Kidney (tissue), 14 donors: ENCODE results near the gene ABCA4. TPM values are rescaled to one million over a fixed set of nuclear protein-coding genes. Genes with fewer than 3 reads are reported as not detected.

Experiments used
- DNase-seq, 5 donors: peaks; one replicate each; pipeline ENCODE4 v3.0.0-alpha.2; 2013 to 2020
- FAIRE-seq: peaks from 2 replicates; lab custom pipeline; 2012; peaks lifted over from hg19 to GRCh38; lab: Jason Lieb, UNC
- H3K27ac ChIP-seq, 2 donors: one replicate each; pipeline ENCODE4 v1.7.0; 2013; ENCODE audit warnings: low read depth in 2 of 2, low read length in 2 of 2, inconsistent platforms in 1 of 2
- H3K27me3 ChIP-seq: one replicate; pipeline ENCODE4 v1.7.1; 2013; ENCODE audit warnings: low read length, inconsistent platforms; ENCODE audit not compliant: control insufficient read depth, insufficient read depth
- H3K36me3 ChIP-seq, 3 donors: one replicate each; pipeline versions ENCODE4 v1.7.0 to v1.7.1; 2013; ENCODE audit warnings: low read length in 3 of 3, control low read depth in 1 of 3, inconsistent platforms in 1 of 3; ENCODE audit not compliant: insufficient read depth in 3 of 3, control insufficient read depth in 2 of 3
- H3K4me1 ChIP-seq, 3 donors: one replicate each; pipeline versions ENCODE4 v1.7.0 to v1.7.1; 2013; ENCODE audit warnings: low read length in 3 of 3, inconsistent platforms in 1 of 3, low read depth in 1 of 3; ENCODE audit not compliant: control insufficient read depth in 2 of 3, insufficient read depth in 2 of 3
- H3K4me3 ChIP-seq, 3 donors: one replicate each; pipeline versions ENCODE4 v1.7.0 to v1.8.1; 2013; ENCODE audit warnings: low read length in 3 of 3, control low read depth in 1 of 3, inconsistent platforms in 1 of 3
- H3K9ac ChIP-seq, 3 donors: one replicate each; pipeline versions ENCODE4 v1.7.0 to v1.7.1; 2013; ENCODE audit warnings: low read length in 3 of 3, control low read depth in 1 of 3, inconsistent platforms in 1 of 3
- H3K9me3 ChIP-seq, 3 donors: one replicate each; pipeline versions ENCODE4 v1.7.0 to v1.7.1; 2013; ENCODE audit warnings: low read length in 3 of 3, control low read depth in 1 of 3, inconsistent platforms in 1 of 3; ENCODE audit not compliant: control insufficient read depth in 2 of 3, insufficient read depth in 1 of 3
- intact Hi-C: fragments of 100-400 bp; cut with DNase I; formaldehyde crosslinking; loops from one replicate; pipeline ENCODE4 v1.11.1; 2022
- polyA plus RNA-seq: library from polyadenylated mRNA; stranded (reverse); fragments of 350-450 nt; fragmentation: Illumina TruSeq; extraction: RNeasy Lipid Tissue Mini Kit (QIAGEN cat#74804); gene quantifications from one replicate; pipeline ENCODE4 v1.2.3, GENCODE V29; 2014; ENCODE audit warnings: low read depth, low replicate concordance; ENCODE audit not compliant: insufficient read depth
- total RNA-seq: library from RNA; stranded (reverse); fragmentation: NEBNext Ultra II Directional; extraction: Animal tissue kit (Norgen Biotek cat#: 25700); gene quantifications from one replicate; pipeline ENCODE4 v1.2.1, GENCODE V29; 2021
- TF ChIP-seq, protein P1 (sequence below): IDR thresholded peaks from 3 replicates; pipeline ENCODE4 v1.5.1; 2012; ENCODE audit warnings: mild to moderate bottlenecking, moderate library complexity, borderline replicate concordance; ENCODE audit not compliant: insufficient read depth; ENCODE audit errors: extremely low read depth
- donor health status: control.
- donor health status: control.
- donor health status: control.
- donor health status: control.
- donor health status: control.
- donor health status: DM: yes; HTN: yes; CAD: no.
- donor health status: Normal renal cell carcinoma (clear cell type).

The ABCA4 gene
- total and polyA plus RNA-seq, 2 donors from 2014 or later: 1.5 to 2.1 TPM

DNA sequence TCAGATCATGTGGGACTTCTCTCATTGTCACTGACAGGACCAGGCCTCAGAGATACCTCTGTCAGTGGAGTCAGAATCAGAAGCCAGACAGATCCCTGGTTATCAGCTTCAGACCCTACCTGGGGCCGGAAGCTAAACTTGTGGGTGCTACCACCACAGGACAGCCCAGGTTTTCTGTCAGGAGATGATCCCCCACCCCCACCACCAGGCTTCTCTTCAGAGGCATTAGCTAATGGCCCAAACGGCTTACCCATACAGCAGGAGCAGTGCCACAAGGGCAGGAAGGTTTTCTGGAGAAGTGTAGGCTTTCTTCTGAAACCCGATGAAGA is 105.5 kb downstream of the ABCA4 start:
- Histone ChIP-seq H3K4me3 (no peak overlapping the region), H3K27me3 (no peaks in the 10 kb centered on the region), H3K36me3 (no peaks in the 10 kb centered on the region), H3K4me1 (no peaks in the 10 kb centered on the region), H3K9me3 (no peaks in the 10 kb centered on the region), H3K27ac (no peak overlapping the region), H3K9ac (no peak overlapping the region)
- TF ChIP-seq, protein P1, sequence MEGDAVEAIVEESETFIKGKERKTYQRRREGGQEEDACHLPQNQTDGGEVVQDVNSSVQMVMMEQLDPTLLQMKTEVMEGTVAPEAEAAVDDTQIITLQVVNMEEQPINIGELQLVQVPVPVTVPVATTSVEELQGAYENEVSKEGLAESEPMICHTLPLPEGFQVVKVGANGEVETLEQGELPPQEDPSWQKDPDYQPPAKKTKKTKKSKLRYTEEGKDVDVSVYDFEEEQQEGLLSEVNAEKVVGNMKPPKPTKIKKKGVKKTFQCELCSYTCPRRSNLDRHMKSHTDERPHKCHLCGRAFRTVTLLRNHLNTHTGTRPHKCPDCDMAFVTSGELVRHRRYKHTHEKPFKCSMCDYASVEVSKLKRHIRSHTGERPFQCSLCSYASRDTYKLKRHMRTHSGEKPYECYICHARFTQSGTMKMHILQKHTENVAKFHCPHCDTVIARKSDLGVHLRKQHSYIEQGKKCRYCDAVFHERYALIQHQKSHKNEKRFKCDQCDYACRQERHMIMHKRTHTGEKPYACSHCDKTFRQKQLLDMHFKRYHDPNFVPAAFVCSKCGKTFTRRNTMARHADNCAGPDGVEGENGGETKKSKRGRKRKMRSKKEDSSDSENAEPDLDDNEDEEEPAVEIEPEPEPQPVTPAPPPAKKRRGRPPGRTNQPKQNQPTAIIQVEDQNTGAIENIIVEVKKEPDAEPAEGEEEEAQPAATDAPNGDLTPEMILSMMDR: no peak
- intact Hi-C loops: no loop called here
- DNase-seq: no peak
- FAIRE-seq: no peak

DNA sequence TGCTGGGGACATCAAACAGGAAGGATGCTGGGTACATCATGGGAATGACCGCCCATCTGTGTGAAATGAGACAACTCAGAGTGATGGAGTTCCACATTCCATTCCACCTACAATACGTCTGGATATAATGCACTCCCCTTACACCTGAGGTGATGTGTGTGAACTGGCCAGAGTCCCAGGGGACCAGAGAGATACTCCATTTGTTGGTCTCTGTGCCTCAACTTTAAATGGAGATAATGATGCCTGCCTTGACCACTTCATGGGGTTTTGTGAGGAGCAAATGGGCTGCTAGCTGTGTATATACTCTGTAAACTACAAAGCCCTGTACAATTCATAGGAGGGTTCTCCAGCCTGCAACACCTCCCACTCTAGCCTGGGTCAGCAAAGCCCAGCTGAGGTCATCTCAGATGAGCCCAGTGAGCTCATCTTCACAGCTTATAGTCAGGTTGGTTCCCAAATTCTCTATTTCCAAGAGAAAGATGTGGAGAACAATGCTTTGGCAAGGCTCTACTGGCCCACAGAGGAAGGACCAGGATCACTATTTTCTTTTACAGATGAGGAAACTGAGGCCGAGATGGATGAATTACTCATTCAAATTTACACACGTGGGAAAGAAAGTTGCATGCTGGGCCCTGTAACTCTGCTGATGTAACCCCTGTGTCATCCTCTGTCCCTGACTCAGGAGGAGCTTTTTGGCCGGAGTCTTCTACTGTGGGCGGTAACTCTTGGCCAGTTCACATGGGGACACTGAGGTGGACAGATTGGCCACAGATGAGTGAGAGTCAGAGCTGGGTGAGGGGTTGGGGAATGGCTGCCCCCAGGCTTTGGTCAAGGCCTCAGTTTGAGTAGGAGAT is 106.1 kb downstream of the ABCA4 start:
- no peaks in the 10 kb centered on the region for H3K4me1 ChIP-seq
- no peaks in the 10 kb centered on the region for H3K27me3 ChIP-seq
- TF ChIP-seq, protein P1: no peak
- no peak overlapping the region for H3K4me3 ChIP-seq
- FAIRE-seq (no peak), DNase-seq (no peak)
- H3K9me3 ChIP-seq: no peaks in the 10 kb centered on the region
- H3K36me3 ChIP-seq: no peaks in the 10 kb centered on the region
- H3K9ac ChIP-seq: no peak overlapping the region
- no peak overlapping the region for H3K27ac ChIP-seq
- intact Hi-C loops: no loop called here

DNA sequence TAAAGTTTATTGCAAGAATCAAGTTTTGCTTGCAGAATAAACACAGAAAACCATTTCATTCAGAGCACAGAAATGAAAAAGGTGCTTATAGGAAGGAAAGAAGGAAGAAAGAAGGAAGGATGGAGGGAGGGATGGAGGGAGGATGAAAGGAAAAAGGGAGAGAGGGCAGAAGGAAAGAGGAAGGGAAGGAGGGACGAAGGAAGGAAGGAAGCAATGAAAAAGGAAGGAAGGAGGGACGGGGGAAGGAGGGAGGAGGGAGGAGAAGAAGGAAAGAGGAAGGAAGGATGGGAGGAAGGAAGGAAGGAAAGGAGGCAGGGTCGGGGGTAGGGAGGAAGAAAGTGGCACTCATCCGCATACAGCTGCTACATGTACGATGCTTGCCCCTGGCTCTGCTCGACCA is 106.9 kb downstream of the ABCA4 start:
- intact Hi-C loops: no loop called here
- no peaks in the 10 kb centered on the region for H3K4me1 ChIP-seq
- FAIRE-seq: no peak
- no peaks in the 10 kb centered on the region for H3K9me3 ChIP-seq
- no peak overlapping the region for H3K4me3 ChIP-seq
- no peaks in the 10 kb centered on the region for H3K27me3 ChIP-seq
- H3K36me3 ChIP-seq: no peaks in the 10 kb centered on the region
- TF ChIP-seq, protein P1: no peak
- H3K9ac ChIP-seq: no peak overlapping the region
- DNase-seq: no peak
- H3K27ac ChIP-seq: no peak overlapping the region
